WTC11 (cell line): ENCODE data around the gene GPR18. TPM values are rescaled to one million over a fixed set of nuclear protein-coding genes. Genes with fewer than 3 reads are reported as not detected.

Experiments used
- ATAC-seq: fragments of 200-7000 bp; cut with Tn5 transposase; 2 replicates; pipeline ENCODE4 v1.10.0; 2021; ENCODE audit warnings: mild to moderate bottlenecking, moderate library complexity
- CTCF ChIA-PET: fragments of 300-600 bp; sonication (Branson Sonifier 250); formaldehyde crosslinking; loops from one replicate; lab custom pipeline; 2021; ENCODE audit warnings: antibody characterized with exemption; lab: Charles Lee
- POLR2A ChIA-PET: fragments of 350-600 bp; sonication (Branson Sonifier 250); formaldehyde crosslinking; loops from one replicate; lab custom pipeline; 2021; ENCODE audit warnings: antibody characterized with exemption; lab: Charles Lee
- DNase-seq: peaks from one replicate; pipeline ENCODE4 v3.0.0; 2021; ENCODE audit warnings: low spot score
- H3K27ac Mint-ChIP-seq: 2 replicates; pipeline ENCODE4 v1.8.0; 2021; ENCODE audit warnings: mixed read lengths
- H3K27me3 Mint-ChIP-seq: 2 replicates; pipeline ENCODE4 v1.8.0; 2021; ENCODE audit warnings: low read depth, mild to moderate bottlenecking, moderate library complexity, mixed read lengths
- H3K36me3 Mint-ChIP-seq: 2 replicates; pipeline ENCODE4 v1.8.0; 2021; ENCODE audit warnings: mixed read lengths
- H3K4me1 Mint-ChIP-seq: 2 replicates; pipeline ENCODE4 v1.8.0; 2022; ENCODE audit warnings: mixed read lengths
- H3K4me3 Mint-ChIP-seq: 2 replicates; pipeline ENCODE4 v1.8.0; 2021; ENCODE audit warnings: mild to moderate bottlenecking, moderate library complexity, mixed read lengths
- H3K9me3 Mint-ChIP-seq: 2 replicates; pipeline ENCODE4 v1.8.0; 2021; ENCODE audit warnings: mixed read lengths
- CBFB ChIP-seq: sonication (generic); formaldehyde crosslinking; IDR thresholded peaks from 2 replicates; pipeline ENCODE4 v1.8.1; 2022; ENCODE audit warnings: mild to moderate bottlenecking, low read depth, missing genetic modification reagents
- E2F5 ChIP-seq: sonication (generic); formaldehyde crosslinking; IDR thresholded peaks from 2 replicates; pipeline ENCODE4 v1.8.1; 2022; ENCODE audit warnings: mild to moderate bottlenecking, moderate library complexity, missing genetic modification reagents
- EMX1 ChIP-seq: fragments of 250-450 bp; sonication (Bioruptor Pico); IDR thresholded peaks from 2 replicates; pipeline ENCODE4 v1.8.0; 2021; ENCODE audit warnings: mild to moderate bottlenecking
- FOXK1 ChIP-seq: sonication (generic); formaldehyde crosslinking; IDR thresholded peaks from 2 replicates; pipeline ENCODE4 v1.8.0; 2022; ENCODE audit warnings: mild to moderate bottlenecking, moderate library complexity, missing genetic modification reagents
- FOXP4 ChIP-seq: sonication (generic); formaldehyde crosslinking; IDR thresholded peaks from 2 replicates; pipeline ENCODE4 v1.8.0; 2022; ENCODE audit warnings: mild to moderate bottlenecking, missing genetic modification reagents
- GTF2I ChIP-seq: fragments of 250-450 bp; sonication (Bioruptor Pico); conservative IDR thresholded peaks from 2 replicates; pipeline ENCODE4 v1.4.0; 2021; ENCODE audit warnings: mild to moderate bottlenecking
- KAT7 ChIP-seq: sonication (generic); formaldehyde crosslinking; IDR thresholded peaks from 2 replicates; pipeline ENCODE4 v1.8.1; 2023; ENCODE audit warnings: missing genetic modification reagents, mild to moderate bottlenecking, borderline replicate concordance
- NFATC4 ChIP-seq: fragments of 250-450 bp; sonication (Bioruptor Pico); IDR thresholded peaks from 2 replicates; pipeline ENCODE4 v1.9.0; 2021; ENCODE audit warnings: mild to moderate bottlenecking
- RELA ChIP-seq: sonication (generic); formaldehyde crosslinking; IDR thresholded peaks from 2 replicates; pipeline ENCODE4 v1.8.1; 2022; ENCODE audit warnings: missing genetic modification reagents, mild to moderate bottlenecking, borderline replicate concordance
- SP1 ChIP-seq: sonication (generic); formaldehyde crosslinking; conservative IDR thresholded peaks from 2 replicates; pipeline ENCODE4 v1.8.1; 2022; ENCODE audit warnings: missing genetic modification reagents
- TEAD4 ChIP-seq: sonication (generic); formaldehyde crosslinking; IDR thresholded peaks from 2 replicates; pipeline ENCODE4 v1.8.0; 2022; ENCODE audit warnings: mild to moderate bottlenecking, missing genetic modification reagents
- USF1 ChIP-seq: sonication (generic); formaldehyde crosslinking; IDR thresholded peaks from 2 replicates; pipeline ENCODE4 v1.8.0; 2022; ENCODE audit warnings: mild to moderate bottlenecking, missing genetic modification reagents
- ZMAT4 ChIP-seq: fragments of 250-450 bp; sonication (Bioruptor Pico); IDR thresholded peaks from 2 replicates; pipeline ENCODE4 v1.9.0; 2021; ENCODE audit warnings: mild to moderate bottlenecking
- ZNF396 ChIP-seq: fragments of 250-450 bp; sonication (Bioruptor Pico); IDR thresholded peaks from 2 replicates; pipeline ENCODE4 v1.8.0; 2021; ENCODE audit warnings: mild to moderate bottlenecking, moderate library complexity, borderline replicate concordance
- total RNA-seq: library from RNA; stranded (reverse); gene quantifications from 3 replicates; pipeline ENCODE4 v1.2.3, GENCODE V29; 2021
- TF ChIP-seq, protein P1 (sequence below): sonication (generic); formaldehyde crosslinking; conservative IDR thresholded peaks from 2 replicates; pipeline ENCODE4 v1.8.1; 2023; ENCODE audit warnings: mild to moderate bottlenecking, low read depth, missing genetic modification reagents, moderate library complexity
- TF ChIP-seq, protein P2 (sequence below): sonication (generic); formaldehyde crosslinking; IDR thresholded peaks from 2 replicates; pipeline ENCODE4 v1.8.0; 2023; ENCODE audit warnings: mild to moderate bottlenecking, missing genetic modification reagents
- TF ChIP-seq, protein P3 (sequence below): sonication (generic); formaldehyde crosslinking; IDR thresholded peaks from 2 replicates; pipeline ENCODE4 v1.8.1; 2022; ENCODE audit warnings: mild to moderate bottlenecking, missing genetic modification reagents, moderate library complexity, borderline replicate concordance
- TF ChIP-seq, protein P4 (sequence below): sonication (generic); formaldehyde crosslinking; IDR thresholded peaks from 2 replicates; pipeline ENCODE4 v1.8.1; 2023; ENCODE audit warnings: mild to moderate bottlenecking, missing genetic modification reagents, moderate library complexity

GPR18 gene
- total RNA-seq, 1 experiment from 2014 or later, result 0.09 TPM

DNA sequence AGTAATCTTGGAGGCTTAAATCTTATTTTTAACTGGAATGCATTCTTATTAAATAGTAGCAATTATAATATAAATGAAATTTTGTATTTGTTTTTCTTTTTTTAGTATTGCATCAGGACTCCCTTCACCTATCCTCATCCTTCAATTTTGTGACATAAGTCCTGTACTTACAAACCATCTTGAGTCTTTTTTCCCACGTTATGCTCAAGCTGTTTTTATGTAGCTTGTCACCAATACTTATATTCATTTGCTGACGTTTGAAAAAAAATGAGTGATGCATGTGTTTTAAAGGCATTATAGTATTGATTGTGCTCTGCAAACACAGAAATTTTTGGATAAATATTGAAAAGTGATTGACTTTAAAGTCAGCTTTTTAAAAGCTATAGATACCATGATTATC lies 888 bp downstream of the GPR18 start:
- Mint-ChIP-seq H3K36me3 (no peaks in the 10 kb centered on the region), H3K4me1 (peaks cover 4% of the 10 kb centered on the region), H3K27ac (no peak overlapping the region), H3K27me3 (no peaks in the 10 kb centered on the region), H3K9me3 (no peaks in the 10 kb centered on the region), H3K4me3 (no peak overlapping the region)
- no peak for DNase-seq
- no peak for TF ChIP-seq GTF2I (CRISPR knock-in tag)
- no peak for TF ChIP-seq KAT7 (CRISPR knock-in tag)
- no peak for TF ChIP-seq RELA (CRISPR knock-in tag)
- no peak for TF ChIP-seq USF1 (CRISPR knock-in tag)
- TF ChIP-seq FOXP4 (CRISPR knock-in tag), result no peak
- no peak for TF ChIP-seq EMX1 (CRISPR knock-in tag)
- TF ChIP-seq TEAD4 (CRISPR knock-in tag), result no peak
- no peak for TF ChIP-seq NFATC4 (CRISPR knock-in tag)
- TF ChIP-seq, protein P1, sequence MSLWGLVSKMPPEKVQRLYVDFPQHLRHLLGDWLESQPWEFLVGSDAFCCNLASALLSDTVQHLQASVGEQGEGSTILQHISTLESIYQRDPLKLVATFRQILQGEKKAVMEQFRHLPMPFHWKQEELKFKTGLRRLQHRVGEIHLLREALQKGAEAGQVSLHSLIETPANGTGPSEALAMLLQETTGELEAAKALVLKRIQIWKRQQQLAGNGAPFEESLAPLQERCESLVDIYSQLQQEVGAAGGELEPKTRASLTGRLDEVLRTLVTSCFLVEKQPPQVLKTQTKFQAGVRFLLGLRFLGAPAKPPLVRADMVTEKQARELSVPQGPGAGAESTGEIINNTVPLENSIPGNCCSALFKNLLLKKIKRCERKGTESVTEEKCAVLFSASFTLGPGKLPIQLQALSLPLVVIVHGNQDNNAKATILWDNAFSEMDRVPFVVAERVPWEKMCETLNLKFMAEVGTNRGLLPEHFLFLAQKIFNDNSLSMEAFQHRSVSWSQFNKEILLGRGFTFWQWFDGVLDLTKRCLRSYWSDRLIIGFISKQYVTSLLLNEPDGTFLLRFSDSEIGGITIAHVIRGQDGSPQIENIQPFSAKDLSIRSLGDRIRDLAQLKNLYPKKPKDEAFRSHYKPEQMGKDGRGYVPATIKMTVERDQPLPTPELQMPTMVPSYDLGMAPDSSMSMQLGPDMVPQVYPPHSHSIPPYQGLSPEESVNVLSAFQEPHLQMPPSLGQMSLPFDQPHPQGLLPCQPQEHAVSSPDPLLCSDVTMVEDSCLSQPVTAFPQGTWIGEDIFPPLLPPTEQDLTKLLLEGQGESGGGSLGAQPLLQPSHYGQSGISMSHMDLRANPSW (CRISPR knock-in tag), result no peak
- no peak for TF ChIP-seq E2F5 (CRISPR knock-in tag)
- TF ChIP-seq ZNF396, result no peak
- TF ChIP-seq SP1 (CRISPR knock-in tag), result no peak
- no peak for TF ChIP-seq FOXK1 (CRISPR knock-in tag)
- no peak for TF ChIP-seq CBFB (CRISPR knock-in tag)
- TF ChIP-seq, protein P2, sequence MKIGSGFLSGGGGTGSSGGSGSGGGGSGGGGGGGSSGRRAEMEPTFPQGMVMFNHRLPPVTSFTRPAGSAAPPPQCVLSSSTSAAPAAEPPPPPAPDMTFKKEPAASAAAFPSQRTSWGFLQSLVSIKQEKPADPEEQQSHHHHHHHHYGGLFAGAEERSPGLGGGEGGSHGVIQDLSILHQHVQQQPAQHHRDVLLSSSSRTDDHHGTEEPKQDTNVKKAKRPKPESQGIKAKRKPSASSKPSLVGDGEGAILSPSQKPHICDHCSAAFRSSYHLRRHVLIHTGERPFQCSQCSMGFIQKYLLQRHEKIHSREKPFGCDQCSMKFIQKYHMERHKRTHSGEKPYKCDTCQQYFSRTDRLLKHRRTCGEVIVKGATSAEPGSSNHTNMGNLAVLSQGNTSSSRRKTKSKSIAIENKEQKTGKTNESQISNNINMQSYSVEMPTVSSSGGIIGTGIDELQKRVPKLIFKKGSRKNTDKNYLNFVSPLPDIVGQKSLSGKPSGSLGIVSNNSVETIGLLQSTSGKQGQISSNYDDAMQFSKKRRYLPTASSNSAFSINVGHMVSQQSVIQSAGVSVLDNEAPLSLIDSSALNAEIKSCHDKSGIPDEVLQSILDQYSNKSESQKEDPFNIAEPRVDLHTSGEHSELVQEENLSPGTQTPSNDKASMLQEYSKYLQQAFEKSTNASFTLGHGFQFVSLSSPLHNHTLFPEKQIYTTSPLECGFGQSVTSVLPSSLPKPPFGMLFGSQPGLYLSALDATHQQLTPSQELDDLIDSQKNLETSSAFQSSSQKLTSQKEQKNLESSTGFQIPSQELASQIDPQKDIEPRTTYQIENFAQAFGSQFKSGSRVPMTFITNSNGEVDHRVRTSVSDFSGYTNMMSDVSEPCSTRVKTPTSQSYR (CRISPR knock-in tag), result no peak
- no peak for TF ChIP-seq ZMAT4
- TF ChIP-seq, protein P3, sequence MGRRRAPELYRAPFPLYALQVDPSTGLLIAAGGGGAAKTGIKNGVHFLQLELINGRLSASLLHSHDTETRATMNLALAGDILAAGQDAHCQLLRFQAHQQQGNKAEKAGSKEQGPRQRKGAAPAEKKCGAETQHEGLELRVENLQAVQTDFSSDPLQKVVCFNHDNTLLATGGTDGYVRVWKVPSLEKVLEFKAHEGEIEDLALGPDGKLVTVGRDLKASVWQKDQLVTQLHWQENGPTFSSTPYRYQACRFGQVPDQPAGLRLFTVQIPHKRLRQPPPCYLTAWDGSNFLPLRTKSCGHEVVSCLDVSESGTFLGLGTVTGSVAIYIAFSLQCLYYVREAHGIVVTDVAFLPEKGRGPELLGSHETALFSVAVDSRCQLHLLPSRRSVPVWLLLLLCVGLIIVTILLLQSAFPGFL (CRISPR knock-in tag), result no peak
- TF ChIP-seq, protein P4, sequence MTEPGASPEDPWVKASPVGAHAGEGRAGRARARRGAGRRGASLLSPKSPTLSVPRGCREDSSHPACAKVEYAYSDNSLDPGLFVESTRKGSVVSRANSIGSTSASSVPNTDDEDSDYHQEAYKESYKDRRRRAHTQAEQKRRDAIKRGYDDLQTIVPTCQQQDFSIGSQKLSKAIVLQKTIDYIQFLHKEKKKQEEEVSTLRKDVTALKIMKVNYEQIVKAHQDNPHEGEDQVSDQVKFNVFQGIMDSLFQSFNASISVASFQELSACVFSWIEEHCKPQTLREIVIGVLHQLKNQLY, result no peak
- no peak for ATAC-seq
- POLR2A ChIA-PET, result no interaction called here
- CTCF ChIA-PET, result interaction anchor here (1.2 kb wide), 1 partner anchor 9 kb away, joined by 4 read pairs; no protein-coding TSS in a partner anchor
